ENCODE data around the gene C19orf38.
A peak's percentile ranks its signal among the peaks of the same experiment; 100 is the strongest.

Gene C19orf38

GRCh38 chr19:10818301-10819123, 29.7 kb upstream of the C19orf38 start:
- peak overlapping the region; percentile 15 for H3K27ac ChIP-seq
- peaks cover 80% of the 10 kb centered on the region for H3K36me3 ChIP-seq

GRCh38 chr19:10819124-10820060, 28.8 kb upstream of the C19orf38 start:
- Histone ChIP-seq H3K4me3 (ENCODE audit: low read depth in 1 of 2, low read length in 1 of 2) (no peak overlapping the region), H3K27me3 (no peaks in the 10 kb centered on the region), H3K9me3 (no peaks in the 10 kb centered on the region), H3K4me1 (ENCODE audit: control insufficient read depth in 1 of 2, insufficient read depth in 1 of 2, low read depth in 1 of 2, low read length in 1 of 2) (peaks cover 18 to 20% of the 10 kb centered on the region in 2 experiments), H3K27ac (peak overlapping the region; percentile 42), H3K36me3 (peaks cover 89% of the 10 kb centered on the region)
- TF ChIP-seq CTCF (IDR thresholded peaks at IDR 0.05), result no peak

More at GRCh38 chr19:10818301-10819123, 29.7 kb upstream of the C19orf38 start:
- no peak for TF ChIP-seq CTCF (IDR thresholded peaks at IDR 0.05)
- Histone ChIP-seq H3K4me3 (ENCODE audit: low read depth in 1 of 2, low read length in 1 of 2) (no peak overlapping the region), H3K4me1 (ENCODE audit: control insufficient read depth in 1 of 2, insufficient read depth in 1 of 2, low read depth in 1 of 2, low read length in 1 of 2) (peaks cover 27 to 29% of the 10 kb centered on the region in 2 experiments), H3K9me3 (no peaks in the 10 kb centered on the region), H3K27me3 (no peaks in the 10 kb centered on the region)

GRCh38 chr19:10820173-10820572, 28.0 kb upstream of the C19orf38 start:
- H3K4me1 ChIP-seq (ENCODE audit: control insufficient read depth in 1 of 2, insufficient read depth in 1 of 2, low read depth in 1 of 2, low read length in 1 of 2), result peaks cover 10 to 12% of the 10 kb centered on the region in 2 experiments
- H3K9me3 ChIP-seq, result no peaks in the 10 kb centered on the region
- no peaks in the 10 kb centered on the region for H3K27me3 ChIP-seq
- H3K36me3 ChIP-seq, result peaks cover 96% of the 10 kb centered on the region
- TF ChIP-seq CTCF (IDR thresholded peaks at IDR 0.05), result no peak
- H3K27ac ChIP-seq, result peak overlapping the region; percentile 42
- H3K4me3 ChIP-seq (ENCODE audit: low read depth in 1 of 2, low read length in 1 of 2), result no peak overlapping the region

GRCh38 chr19:10823690-10824089, 24.5 kb upstream of the C19orf38 start:
- Histone ChIP-seq H3K27me3 (no peaks in the 10 kb centered on the region), H3K36me3 (peaks cover 98% of the 10 kb centered on the region), H3K9me3 (no peaks in the 10 kb centered on the region), H3K4me3 (ENCODE audit: low read depth in 1 of 2, low read length in 1 of 2) (no peak overlapping the region), H3K4me1 (ENCODE audit: control insufficient read depth in 1 of 2, insufficient read depth in 1 of 2, low read depth in 1 of 2, low read length in 1 of 2) (no peaks in the 10 kb centered on the region), H3K27ac (peak overlapping the region; percentile 11)
- no peak for TF ChIP-seq CTCF (IDR thresholded peaks at IDR 0.05)

- no peaks in the 10 kb centered on the region for H3K9me3 ChIP-seq
- no peaks in the 10 kb centered on the region for H3K27me3 ChIP-seq
- no peak overlapping the region for H3K4me3 ChIP-seq (ENCODE audit: low read depth in 1 of 2, low read length in 1 of 2)
- peak overlapping the region; percentile 6 for H3K27ac ChIP-seq
- H3K36me3 ChIP-seq, result peaks cover 98% of the 10 kb centered on the region
- TF ChIP-seq CTCF (IDR thresholded peaks at IDR 0.05), result no peak
- no peaks in the 10 kb centered on the region for H3K4me1 ChIP-seq (ENCODE audit: control insufficient read depth in 1 of 2, insufficient read depth in 1 of 2, low read depth in 1 of 2, low read length in 1 of 2)
Observed at GRCh38 chr19:10826231-10826630, 22.0 kb upstream of the C19orf38 start.

Measured in neutrophil (primary cell).